ENCODE measurements around the gene PALMD. TPM values are rescaled to one million over a fixed set of nuclear protein-coding genes. Genes with fewer than 3 reads are reported as not detected.

Gene PALMD
- total RNA-seq, 2 experiments from 2014 or later, result not detected

DNA sequence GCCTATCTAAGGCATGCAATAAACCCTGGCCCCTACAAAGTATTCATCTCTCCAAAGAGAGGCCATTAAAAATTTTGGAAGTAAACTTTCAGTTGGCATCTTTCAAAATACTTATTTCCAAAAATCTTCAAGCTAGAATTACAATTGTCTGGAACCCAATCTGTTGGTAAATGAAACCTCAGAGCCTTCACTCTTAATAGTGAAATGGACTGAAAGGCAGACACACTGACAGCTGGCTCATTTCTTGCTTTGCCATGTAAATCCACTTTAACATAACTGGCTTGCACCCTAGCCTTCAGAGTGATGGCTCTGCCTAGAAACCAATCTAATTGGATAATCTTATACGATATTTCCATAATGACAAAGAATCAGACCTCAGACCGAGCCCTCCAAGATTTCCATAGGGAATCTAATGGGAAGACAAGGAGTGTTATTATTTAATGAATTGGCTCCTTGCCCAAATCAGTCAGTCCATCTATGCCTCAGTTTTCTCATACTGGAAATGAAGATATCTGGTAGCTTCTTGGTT is 9.2 kb upstream of the PALMD start:
- intact Hi-C loops (cut with DNase I, micrococcal nuclease), result no loop called here
- DNase-seq (no peak), ATAC-seq (no peak)
- CTCF ChIA-PET, result interaction anchor here (0.8 kb wide), 1 partner anchor 25 kb away, joined by 4 read pairs; no protein-coding TSS in a partner anchor
- H3K4me3 Mint-ChIP-seq, result no peak overlapping the region
- no peaks in the 10 kb centered on the region for H3K36me3 Mint-ChIP-seq (ENCODE audit: low read depth)
- H3K27me3 Mint-ChIP-seq, result peaks cover 3% of the 10 kb centered on the region
- POLR2A ChIA-PET, result no interaction called here
- H3K27ac Mint-ChIP-seq, result no peak overlapping the region
- H3K9me3 Mint-ChIP-seq (ENCODE audit: low read depth), result no peaks in the 10 kb centered on the region
- H3K4me1 Mint-ChIP-seq, result no peaks in the 10 kb centered on the region

DNA sequence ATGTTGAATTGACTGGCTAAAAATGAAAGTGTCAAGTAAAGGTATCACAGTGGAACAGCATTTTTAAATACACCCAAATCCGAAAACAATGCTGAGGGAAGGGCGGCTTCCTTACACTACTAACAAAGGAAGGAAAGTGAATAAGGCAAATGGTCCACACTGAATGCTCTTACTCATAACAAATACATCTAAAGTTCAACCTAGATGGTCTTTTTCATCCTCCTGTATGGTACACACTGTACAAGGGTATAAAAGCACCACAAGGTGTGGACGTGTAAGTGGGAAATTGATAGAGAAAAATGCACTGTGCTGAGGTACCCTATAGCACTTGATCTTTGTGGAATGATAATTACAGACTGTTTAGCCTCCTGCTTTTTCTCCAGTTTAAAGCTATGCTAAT is 7.1 kb upstream of the PALMD start:
- DNase-seq (no peak), ATAC-seq (no peak)
- ChIA-PET POLR2A (no interaction called here), CTCF (interaction anchor here (0.6 kb wide), 1 partner anchor 26 kb away, joined by 3 read pairs; no protein-coding TSS in a partner anchor)
- Mint-ChIP-seq H3K9me3 (ENCODE audit: low read depth) (no peaks in the 10 kb centered on the region), H3K4me3 (no peak overlapping the region), H3K36me3 (ENCODE audit: low read depth) (no peaks in the 10 kb centered on the region), H3K27ac (no peak overlapping the region), H3K27me3 (peaks cover 3% of the 10 kb centered on the region), H3K4me1 (no peaks in the 10 kb centered on the region)
- intact Hi-C loops (cut with DNase I, micrococcal nuclease), result no loop called here

DNA sequence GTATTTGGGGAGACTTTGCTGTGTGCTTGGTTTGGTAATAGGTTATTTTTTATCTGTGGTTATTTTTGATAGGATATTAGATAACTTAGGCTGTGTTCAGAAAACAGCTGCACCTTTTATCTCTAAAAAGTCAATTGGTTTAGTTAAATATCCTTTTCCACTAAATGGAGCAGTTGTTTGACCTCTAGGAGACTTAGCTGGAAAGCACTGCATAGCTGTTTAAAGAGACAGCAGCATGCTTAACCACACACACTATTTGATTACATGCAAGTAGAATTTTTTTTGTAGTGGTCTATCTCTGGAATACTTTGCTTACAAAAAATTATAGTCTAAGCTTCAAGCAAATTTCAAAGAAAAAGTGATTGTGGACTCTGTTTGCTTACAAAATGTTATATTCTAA is 6.5 kb upstream of the PALMD start:
- intact Hi-C loops (cut with DNase I, micrococcal nuclease), result no loop called here
- ChIA-PET CTCF (interaction anchor here (0.6 kb wide), 1 partner anchor 26 kb away, joined by 3 read pairs; no protein-coding TSS in a partner anchor), POLR2A (no interaction called here)
- Mint-ChIP-seq H3K4me3 (no peak overlapping the region), H3K27me3 (no peaks in the 10 kb centered on the region), H3K4me1 (no peaks in the 10 kb centered on the region), H3K27ac (no peak overlapping the region), H3K36me3 (ENCODE audit: low read depth) (no peaks in the 10 kb centered on the region), H3K9me3 (ENCODE audit: low read depth) (no peaks in the 10 kb centered on the region)
- ATAC-seq (no peak), DNase-seq (no peak)

DNA sequence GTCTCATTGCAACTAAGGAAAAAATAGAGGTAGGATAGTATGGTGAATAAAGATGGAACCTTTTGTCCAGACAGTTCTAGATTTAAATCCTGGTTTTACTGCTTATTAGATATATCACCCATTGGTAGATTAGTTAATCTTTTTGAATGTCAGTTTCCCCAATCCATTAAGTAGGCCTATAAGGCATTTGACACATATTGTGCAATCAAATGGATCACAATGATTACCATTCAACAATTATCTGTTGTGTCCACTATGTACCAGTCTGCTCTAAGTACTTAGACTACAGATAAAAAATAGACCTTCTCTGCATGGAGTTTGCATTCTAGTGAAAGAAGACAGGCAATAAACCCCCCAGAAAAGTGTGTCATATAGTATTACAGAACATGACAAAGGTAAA is 6.0 kb upstream of the PALMD start:
- Mint-ChIP-seq H3K4me1 (no peaks in the 10 kb centered on the region), H3K36me3 (ENCODE audit: low read depth) (no peaks in the 10 kb centered on the region), H3K27me3 (no peaks in the 10 kb centered on the region), H3K27ac (no peak overlapping the region), H3K4me3 (no peak overlapping the region), H3K9me3 (ENCODE audit: low read depth) (no peaks in the 10 kb centered on the region)
- POLR2A ChIA-PET, result no interaction called here
- ATAC-seq, result no peak
- intact Hi-C loops (cut with DNase I, micrococcal nuclease), result no loop called here
- DNase-seq, result no peak
- CTCF ChIA-PET, result no interaction called here

DNA sequence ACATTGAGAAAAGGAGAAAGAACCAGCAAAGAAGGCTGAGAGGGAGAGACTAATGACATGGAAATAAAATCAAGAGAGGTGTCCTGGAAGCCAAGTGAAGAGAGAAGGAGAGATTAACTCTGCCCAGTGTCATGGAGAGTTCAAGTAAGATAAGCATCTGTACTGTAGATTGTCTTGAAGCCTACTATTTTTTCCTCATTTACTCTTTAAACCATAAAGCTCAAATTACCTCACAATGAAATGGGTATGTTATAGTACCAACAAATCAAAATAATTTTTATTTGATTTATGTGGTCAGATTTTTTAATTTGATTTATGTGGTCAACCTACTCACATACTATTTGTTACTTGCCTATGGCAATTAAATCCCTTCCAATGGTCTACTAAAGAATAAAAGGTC is 5.2 kb upstream of the PALMD start:
- Mint-ChIP-seq H3K9me3 (ENCODE audit: low read depth) (no peaks in the 10 kb centered on the region), H3K36me3 (ENCODE audit: low read depth) (no peaks in the 10 kb centered on the region), H3K4me3 (no peak overlapping the region), H3K27ac (no peak overlapping the region), H3K27me3 (peaks cover 2% of the 10 kb centered on the region), H3K4me1 (no peaks in the 10 kb centered on the region)
- ChIA-PET POLR2A (no interaction called here), CTCF (interaction anchor here (0.8 kb wide), 1 partner anchor 67 kb away, joined by 3 read pairs; no protein-coding TSS in a partner anchor)
- no peak for ATAC-seq
- intact Hi-C loops (cut with DNase I, micrococcal nuclease), result no loop called here
- DNase-seq, result no peak

DNA sequence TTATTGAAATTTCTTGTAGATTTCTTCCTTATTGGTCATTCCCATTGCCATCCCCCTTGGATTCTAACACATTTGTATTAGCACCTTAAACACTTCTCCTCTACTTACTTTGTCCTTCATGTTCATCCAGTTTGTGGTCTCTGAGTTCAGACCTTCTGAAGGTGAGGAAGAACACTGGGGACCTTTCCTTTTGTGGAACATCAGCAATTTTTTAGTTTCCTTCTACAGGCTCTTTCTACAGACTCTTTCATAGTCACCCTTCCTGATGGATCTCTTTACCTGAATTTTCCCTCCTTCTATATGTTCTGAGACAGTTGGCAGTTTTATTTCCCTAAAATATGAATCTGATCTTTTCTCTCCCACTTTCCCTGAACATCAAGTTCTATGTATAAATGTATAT is 4.4 kb upstream of the PALMD start:
- H3K27me3 Mint-ChIP-seq, result peaks cover 5% of the 10 kb centered on the region
- H3K4me3 Mint-ChIP-seq, result no peak overlapping the region
- H3K4me1 Mint-ChIP-seq, result no peaks in the 10 kb centered on the region
- ChIA-PET CTCF (interaction anchor here (0.8 kb wide), 1 partner anchor 66 kb away, joined by 3 read pairs; no protein-coding TSS in a partner anchor), POLR2A (no interaction called here)
- DNase-seq (no peak), ATAC-seq (no peak)
- no peaks in the 10 kb centered on the region for H3K36me3 Mint-ChIP-seq (ENCODE audit: low read depth)
- intact Hi-C loops (cut with DNase I, micrococcal nuclease), result no loop called here
- H3K27ac Mint-ChIP-seq, result no peak overlapping the region
- no peaks in the 10 kb centered on the region for H3K9me3 Mint-ChIP-seq (ENCODE audit: low read depth)

DNA sequence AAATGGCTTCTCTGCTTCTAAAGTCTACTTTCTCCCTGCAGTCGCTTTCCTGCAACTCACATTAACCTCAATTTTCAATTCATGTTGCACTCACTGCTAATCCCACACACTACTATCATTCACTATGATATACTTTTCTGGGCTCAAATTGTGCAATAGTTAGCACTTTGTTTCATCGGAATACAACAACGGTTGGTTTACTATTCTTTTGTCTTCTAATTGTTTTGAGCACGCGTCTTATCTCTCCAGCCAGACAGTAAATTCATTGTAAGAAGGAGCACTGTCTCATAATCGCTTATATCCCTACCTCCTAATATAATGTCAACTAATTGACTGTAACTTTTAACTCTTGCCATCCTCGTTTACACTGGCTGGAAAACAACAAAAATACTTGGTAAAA is 3.9 kb upstream of the PALMD start:
- H3K4me3 Mint-ChIP-seq, result no peak overlapping the region
- POLR2A ChIA-PET, result no interaction called here
- H3K9me3 Mint-ChIP-seq (ENCODE audit: low read depth), result no peaks in the 10 kb centered on the region
- CTCF ChIA-PET, result no interaction called here
- H3K4me1 Mint-ChIP-seq, result no peaks in the 10 kb centered on the region
- DNase-seq (no peak), ATAC-seq (no peak)
- H3K27ac Mint-ChIP-seq, result no peak overlapping the region
- no peaks in the 10 kb centered on the region for H3K36me3 Mint-ChIP-seq (ENCODE audit: low read depth)
- intact Hi-C loops (cut with DNase I, micrococcal nuclease), result no loop called here
- peaks cover 5% of the 10 kb centered on the region for H3K27me3 Mint-ChIP-seq

DNA sequence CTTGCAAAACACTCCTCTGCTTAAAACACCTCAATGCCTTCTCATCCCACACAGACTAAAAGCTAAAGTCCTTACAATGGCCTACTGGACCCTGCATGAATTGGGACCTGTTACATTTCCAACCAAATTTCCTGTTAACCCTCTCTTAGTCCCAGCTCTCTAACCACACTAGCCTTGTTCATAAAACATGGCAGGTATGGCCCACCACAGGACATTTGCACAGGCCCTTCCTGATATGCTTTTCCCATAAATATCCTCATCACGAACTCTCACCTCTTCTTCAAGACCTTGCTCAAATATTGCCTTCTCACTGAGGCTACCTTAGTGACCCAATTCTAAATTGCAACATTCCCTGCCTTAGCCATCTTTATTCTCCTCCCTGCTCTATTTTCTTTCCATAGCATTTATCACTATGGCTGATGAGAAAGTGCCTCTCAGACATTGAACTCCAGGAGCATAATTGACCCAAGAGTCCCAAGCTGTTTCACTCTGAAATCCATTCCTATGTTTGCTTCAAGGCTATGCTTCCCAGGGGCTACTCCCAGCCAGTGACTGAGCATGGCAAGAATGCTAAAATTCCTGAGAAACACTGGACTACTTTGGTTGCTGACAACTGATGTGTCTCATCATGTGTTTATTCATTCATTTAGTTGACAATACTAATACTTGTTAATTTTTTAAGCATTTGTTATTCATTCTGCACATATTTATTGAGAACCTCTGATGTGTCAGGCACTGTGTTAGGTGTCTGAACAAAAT is 2.7 kb upstream of the PALMD start:
- Mint-ChIP-seq H3K4me1 (no peaks in the 10 kb centered on the region), H3K4me3 (no peak overlapping the region), H3K9me3 (ENCODE audit: low read depth) (no peaks in the 10 kb centered on the region), H3K36me3 (ENCODE audit: low read depth) (no peaks in the 10 kb centered on the region), H3K27ac (no peak overlapping the region), H3K27me3 (peaks cover 8% of the 10 kb centered on the region)
- CTCF ChIA-PET, result interaction anchor here (0.6 kb wide), 1 partner anchor 1514 kb away, joined by 3 read pairs; no protein-coding TSS in a partner anchor
- intact Hi-C loops (cut with DNase I, micrococcal nuclease), result no loop called here
- ATAC-seq (no peak), DNase-seq (no peak)
- POLR2A ChIA-PET, result interaction anchor here (1.1 kb wide), 1 partner anchor 36 kb away, joined by 3 read pairs; no protein-coding TSS in a partner anchor

DNA sequence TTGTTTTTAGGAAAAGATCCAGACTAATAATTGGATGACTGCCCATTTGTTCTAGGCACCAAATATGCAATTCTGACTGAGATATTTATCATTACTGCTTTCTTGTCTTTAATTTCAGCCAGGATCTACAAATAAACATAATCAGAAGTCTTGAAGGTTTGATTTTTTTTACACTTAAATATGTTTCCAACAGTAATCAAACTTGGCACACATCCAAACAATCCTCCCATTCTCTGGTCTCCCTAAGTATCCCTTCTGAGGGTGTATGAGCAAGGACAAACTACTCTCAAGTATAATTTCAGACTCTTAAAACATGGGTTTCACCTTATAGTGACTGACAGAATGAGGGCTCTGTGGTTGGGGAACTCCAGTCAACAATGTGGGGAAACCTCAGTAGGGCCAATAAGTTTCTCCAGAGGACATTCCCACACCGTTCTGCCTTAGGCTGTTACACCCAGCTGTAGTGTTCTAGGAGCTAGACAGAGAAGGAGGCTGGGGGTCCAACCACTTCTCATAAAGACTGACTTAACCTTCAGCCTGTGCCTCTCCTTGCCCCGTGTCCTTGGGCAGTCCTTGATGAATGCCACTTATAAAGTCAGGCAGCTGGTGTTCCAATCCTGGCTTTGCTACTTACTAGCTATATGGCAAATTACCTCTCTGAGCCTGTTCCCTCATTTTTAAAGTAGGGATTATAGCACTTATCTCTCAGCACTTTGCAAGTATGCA is 1.5 kb upstream of the PALMD start:
- H3K27me3 Mint-ChIP-seq, result peaks cover 11% of the 10 kb centered on the region
- no peaks in the 10 kb centered on the region for H3K9me3 Mint-ChIP-seq (ENCODE audit: low read depth)
- no peak overlapping the region for H3K27ac Mint-ChIP-seq
- ChIA-PET POLR2A (no interaction called here), CTCF (no interaction called here)
- ATAC-seq (no peak), DNase-seq (no peak)
- H3K4me1 Mint-ChIP-seq, result no peaks in the 10 kb centered on the region
- no peaks in the 10 kb centered on the region for H3K36me3 Mint-ChIP-seq (ENCODE audit: low read depth)
- intact Hi-C loops (cut with DNase I, micrococcal nuclease), result no loop called here
- H3K4me3 Mint-ChIP-seq, result no peak overlapping the region

DNA sequence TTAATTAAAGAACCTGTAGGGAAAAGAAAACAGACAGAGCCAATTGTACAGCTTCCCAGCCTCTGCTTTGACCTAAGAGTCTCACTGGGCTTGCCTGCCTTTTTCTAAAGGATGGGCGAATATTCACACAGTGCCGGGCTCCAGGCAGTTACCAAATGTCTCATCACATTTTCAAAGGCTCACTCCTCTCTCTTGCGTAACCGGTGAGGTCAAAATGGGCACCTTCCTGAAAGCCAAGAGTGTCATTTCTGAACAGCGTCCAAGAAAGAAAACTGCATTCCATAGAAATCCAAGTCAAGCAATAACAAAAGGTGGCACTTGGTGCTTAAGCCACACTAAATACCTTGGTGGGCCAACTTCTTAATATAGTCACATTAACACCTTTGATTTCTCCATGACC is 710 bp upstream of the PALMD start:
- DNase-seq, result no peak
- Mint-ChIP-seq H3K36me3 (ENCODE audit: low read depth) (no peaks in the 10 kb centered on the region), H3K27ac (no peak overlapping the region), H3K4me1 (no peaks in the 10 kb centered on the region), H3K9me3 (ENCODE audit: low read depth) (no peaks in the 10 kb centered on the region), H3K27me3 (peaks cover 11% of the 10 kb centered on the region), H3K4me3 (no peak overlapping the region)
- no peak for ATAC-seq
- intact Hi-C loops (cut with DNase I, micrococcal nuclease), result no loop called here
- POLR2A ChIA-PET, result no interaction called here
- CTCF ChIA-PET, result no interaction called here

DNA sequence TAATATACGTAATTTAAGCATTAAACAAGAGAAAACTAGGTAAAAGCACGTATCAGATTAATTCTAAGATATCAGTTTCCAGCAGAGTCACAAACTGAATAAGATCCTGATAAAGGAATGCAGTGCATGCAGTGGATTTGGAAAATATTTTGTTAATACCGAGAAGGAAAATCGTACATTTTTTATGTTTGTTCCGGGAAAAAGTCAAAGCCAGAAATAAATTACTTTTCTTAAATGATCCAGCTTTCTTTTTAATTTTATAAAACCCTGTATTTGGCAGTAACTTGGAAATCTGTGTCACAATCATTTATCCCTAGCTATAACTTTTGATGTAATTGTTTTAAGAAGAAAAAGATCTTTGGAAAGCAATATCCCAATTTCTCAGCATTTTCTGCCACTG is 955 bp downstream of the PALMD start:
- Mint-ChIP-seq H3K36me3 (ENCODE audit: low read depth) (no peaks in the 10 kb centered on the region), H3K4me3 (no peak overlapping the region), H3K4me1 (no peaks in the 10 kb centered on the region), H3K27me3 (peaks cover 15% of the 10 kb centered on the region), H3K27ac (no peak overlapping the region), H3K9me3 (ENCODE audit: low read depth) (no peaks in the 10 kb centered on the region)
- intact Hi-C loops (cut with DNase I, micrococcal nuclease), result no loop called here
- DNase-seq (no peak), ATAC-seq (no peak)
- ChIA-PET CTCF (interaction anchor here (0.6 kb wide), 1 partner anchor 89 kb away, joined by 3 read pairs; no protein-coding TSS in a partner anchor), POLR2A (no interaction called here)

DNA sequence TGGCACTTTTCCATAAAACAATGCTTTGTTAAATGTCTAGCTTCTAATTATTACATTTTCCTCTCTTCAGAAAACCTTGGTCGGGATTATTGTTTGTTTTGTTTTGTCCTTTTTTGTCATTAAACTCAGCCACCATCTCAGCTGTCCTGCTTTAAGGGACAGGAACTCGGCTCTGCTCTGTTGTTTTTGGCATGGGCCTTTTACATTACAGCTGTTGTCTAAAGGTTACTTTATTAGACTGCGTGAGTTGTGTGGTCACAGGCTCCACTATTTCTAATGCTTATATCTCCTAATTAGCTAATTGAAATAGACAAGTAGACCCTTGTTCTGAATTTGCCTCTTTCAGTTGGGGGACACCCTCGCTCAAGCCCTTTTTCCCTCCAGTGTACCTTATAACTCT is 1.6 kb downstream of the PALMD start:
- H3K4me1 Mint-ChIP-seq, result no peaks in the 10 kb centered on the region
- H3K9me3 Mint-ChIP-seq (ENCODE audit: low read depth), result no peaks in the 10 kb centered on the region
- POLR2A ChIA-PET, result no interaction called here
- H3K27ac Mint-ChIP-seq, result no peak overlapping the region
- H3K27me3 Mint-ChIP-seq, result peaks cover 15% of the 10 kb centered on the region
- H3K36me3 Mint-ChIP-seq (ENCODE audit: low read depth), result no peaks in the 10 kb centered on the region
- intact Hi-C loops (cut with DNase I, micrococcal nuclease), result no loop called here
- ATAC-seq (no peak), DNase-seq (no peak)
- CTCF ChIA-PET, result no interaction called here
- H3K4me3 Mint-ChIP-seq, result no peak overlapping the region
